Fibroblast of peridontal ligament (primary cell): Measurements from ENCODE around the gene MBOAT1.
A peak's percentile ranks its signal among the peaks of the same experiment; 100 is the strongest.
"Not testable (repeated sequence)": the region's sequence is repeated elsewhere in the genome, so short reads cannot be mapped to it uniquely, and the experiment has no call there.

Experiments used
- DNase-seq: peaks from one replicate; pipeline ENCODE4 v3.0.0-alpha.2; 2010; ENCODE audit errors: extremely low read depth

Gene MBOAT1

GRCh38 chr6:20170455-20171148 lies 41.7 kb downstream of the MBOAT1 start:
- no peak for DNase-seq

GRCh38 chr6:20169786-20170185 lies 42.5 kb downstream of the MBOAT1 start:
- DNase-seq = no peak

GRCh38 chr6:20169119-20169557 lies 43.1 kb downstream of the MBOAT1 start:
- peak; percentile 18 for DNase-seq

GRCh38 chr6:20168690-20169089 lies 43.6 kb downstream of the MBOAT1 start:
- DNase-seq = no peak

- DNase-seq = no peak
Observed at GRCh38 chr6:20167601-20168000, 44.7 kb downstream of the MBOAT1 start.

GRCh38 chr6:20166210-20166609 lies 46.1 kb downstream of the MBOAT1 start:
- no peak for DNase-seq

- no peak for DNase-seq
Observed at GRCh38 chr6:20162515-20162914, 49.8 kb downstream of the MBOAT1 start.

GRCh38 chr6:20160541-20161283 lies 51.6 kb downstream of the MBOAT1 start:
- DNase-seq = no peak

- DNase-seq = peak; percentile 53
Observed at GRCh38 chr6:20159781-20160540, 52.3 kb downstream of the MBOAT1 start.

- DNase-seq = no peak
Observed at GRCh38 chr6:20159098-20159497, 53.2 kb downstream of the MBOAT1 start.

GRCh38 chr6:20158676-20159075 lies 53.6 kb downstream of the MBOAT1 start:
- no peak for DNase-seq

GRCh38 chr6:20156824-20157223 lies 55.4 kb downstream of the MBOAT1 start:
- DNase-seq = no peak

GRCh38 chr6:20154753-20155152 lies 57.5 kb downstream of the MBOAT1 start:
- DNase-seq = no peak

- DNase-seq = no peak
Observed at GRCh38 chr6:20153194-20153593, 59.1 kb downstream of the MBOAT1 start.

GRCh38 chr6:20148433-20148832 lies 63.8 kb downstream of the MBOAT1 start:
- no peak for DNase-seq

- no peak for DNase-seq
Observed at GRCh38 chr6:20147469-20147868, 64.8 kb downstream of the MBOAT1 start.

- not testable (repeated sequence) for DNase-seq
Observed at GRCh38 chr6:20146831-20147230, 65.4 kb downstream of the MBOAT1 start.

GRCh38 chr6:20146291-20146690 lies 66.0 kb downstream of the MBOAT1 start:
- DNase-seq = no peak

GRCh38 chr6:20142866-20143265 lies 69.4 kb downstream of the MBOAT1 start:
- no peak for DNase-seq

- no peak for DNase-seq
Observed at GRCh38 chr6:20141931-20142330, 70.3 kb downstream of the MBOAT1 start.

- peak; percentile 7 for DNase-seq
Observed at GRCh38 chr6:20139127-20139963, 72.9 kb downstream of the MBOAT1 start.

- DNase-seq = peak; percentile 38
Observed at GRCh38 chr6:20137837-20138236, 74.4 kb downstream of the MBOAT1 start.
